ENCODE measurements around the gene USP32. TPM values are rescaled to one million over a fixed set of nuclear protein-coding genes. Genes with fewer than 3 reads are reported as not detected.

Gene USP32
- polyA plus RNA-seq, 10 donors = 20.6 to 25.7 (median 23.6) TPM

GRCh38 chr17:60135151-60135950 lies 256.6 kb downstream of the USP32 start:
- DNase-seq = peak; percentile 81 to 91 (median 83)

GRCh38 chr17:60134396-60135150 lies 257.4 kb downstream of the USP32 start:
- peak in 1 of 3 donors; percentile 40 for DNase-seq

- DNase-seq = no peak
These were observed 261.5 kb downstream of the USP32 start for GRCh38 chr17:60130466-60130865.

GRCh38 chr17:60129164-60129563 lies 262.8 kb downstream of the USP32 start:
- DNase-seq = no peak

Other genes starting within 250 kb of the USP32 start
- gene CA4, start 242.2 kb downstream of the USP32 start, polyA plus RNA-seq (ENCODE audit: insufficient read length in 10 of 10) = 1 to 10 TPM; 3.4 to 9.7 (median 7.4) TPM
- under 1 TPM in 1 of 10 donors, not detected in 9; 0.54 TPM for gene CHCT1, start 30.4 kb upstream of the USP32 start, polyA plus RNA-seq (ENCODE audit: insufficient read length in 10 of 10)
- gene APPBP2, start 134.1 kb upstream of the USP32 start, polyA plus RNA-seq (ENCODE audit: insufficient read length in 10 of 10) = 10 to 100 TPM; 27.0 to 40.3 (median 32.7) TPM
- gene PPM1D, start 208.1 kb upstream of the USP32 start, polyA plus RNA-seq (ENCODE audit: insufficient read length in 10 of 10) = 10 to 100 TPM in 4 of 10 donors, 1 to 10 TPM in 6; 7.9 to 12.4 (median 9.7) TPM

All from muscle of back (tissue), 11 donors.